GM21529 (cell line): Measurements from ENCODE around the gene HSD3B7.

ENCODE experiments used
- ATAC-seq: cut with Tn5 transposase; IDR thresholded peaks from one replicate; pipeline ENCODE4 v1.9.1; 2021; ENCODE audit not compliant: unreplicated experiment

HSD3B7 gene

DNA sequence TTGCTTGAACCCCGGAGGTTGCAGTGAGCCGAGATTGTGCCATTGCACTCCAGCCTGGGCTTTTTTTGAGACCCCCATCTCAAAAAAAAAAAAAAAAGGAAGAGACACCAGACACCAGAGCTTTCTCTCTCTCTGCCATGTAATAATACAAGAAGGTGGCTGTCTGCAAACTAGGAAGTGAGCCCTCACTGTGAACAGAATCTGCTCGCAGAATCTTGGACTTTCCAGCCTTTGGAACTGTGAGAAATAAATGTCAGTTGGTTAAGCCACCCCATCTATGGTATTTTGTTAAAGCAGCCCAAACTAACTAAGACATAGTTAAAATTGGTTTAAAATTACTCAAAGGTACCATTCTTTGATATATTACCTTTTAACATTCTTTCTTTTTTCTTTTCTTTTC lies 35.5 kb downstream of the HSD3B7 start:
- no peak for ATAC-seq

- no peak for ATAC-seq
These were observed 37.7 kb downstream of the HSD3B7 start for GRCh38 chr16:31022544-31023251.

- ATAC-seq: no peak
These were observed 38.2 kb downstream of the HSD3B7 start for GRCh38 chr16:31023252-31023602.

DNA sequence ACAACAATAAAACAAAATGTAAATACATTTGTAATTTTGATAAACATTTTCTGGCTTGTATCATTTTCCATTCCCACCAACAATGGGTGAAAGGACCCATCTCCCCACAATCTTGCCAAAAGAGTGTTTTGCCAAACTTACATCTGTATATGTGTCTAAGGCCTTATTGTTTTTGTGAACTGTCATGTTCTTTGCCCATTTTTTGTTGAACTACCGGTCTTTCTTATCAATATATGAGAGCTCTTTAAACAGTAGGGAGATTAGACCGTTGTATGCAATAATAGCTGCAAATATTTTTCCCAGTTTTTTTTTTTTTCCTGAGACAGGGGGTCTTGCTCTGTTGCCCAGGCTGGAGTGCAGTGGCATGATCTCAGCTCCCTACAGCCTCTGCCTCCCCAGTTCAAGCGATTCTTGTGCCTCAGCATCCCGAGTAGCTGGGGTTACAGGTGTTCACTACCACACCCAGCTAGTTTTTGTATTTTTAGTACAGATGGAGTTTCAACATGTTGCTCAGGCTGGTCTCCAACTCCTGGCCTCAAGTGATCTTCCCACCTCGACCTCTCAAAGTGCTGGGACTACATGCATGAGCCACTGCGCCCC lies 38.7 kb downstream of the HSD3B7 start:
- ATAC-seq: no peak

DNA sequence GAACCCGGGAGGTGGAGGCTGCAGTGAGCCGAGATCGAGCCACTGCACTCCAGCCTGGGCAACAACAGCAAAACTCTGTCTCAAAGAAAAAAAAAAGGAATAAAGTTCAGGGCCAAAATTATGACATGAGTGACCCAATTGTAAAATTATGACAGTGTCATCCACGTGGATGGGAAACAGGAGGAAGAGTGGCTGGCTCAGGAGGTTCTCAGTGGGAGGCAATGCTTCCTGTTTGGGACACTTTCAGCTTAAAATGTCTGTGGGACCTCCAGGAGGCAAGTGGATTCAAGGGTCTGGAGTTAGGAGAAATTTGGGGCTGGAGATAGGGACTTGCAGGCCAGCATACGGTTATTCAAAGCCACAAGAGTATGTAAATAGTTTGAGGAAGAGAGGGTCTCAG lies 40.3 kb downstream of the HSD3B7 start:
- ATAC-seq: no peak

DNA sequence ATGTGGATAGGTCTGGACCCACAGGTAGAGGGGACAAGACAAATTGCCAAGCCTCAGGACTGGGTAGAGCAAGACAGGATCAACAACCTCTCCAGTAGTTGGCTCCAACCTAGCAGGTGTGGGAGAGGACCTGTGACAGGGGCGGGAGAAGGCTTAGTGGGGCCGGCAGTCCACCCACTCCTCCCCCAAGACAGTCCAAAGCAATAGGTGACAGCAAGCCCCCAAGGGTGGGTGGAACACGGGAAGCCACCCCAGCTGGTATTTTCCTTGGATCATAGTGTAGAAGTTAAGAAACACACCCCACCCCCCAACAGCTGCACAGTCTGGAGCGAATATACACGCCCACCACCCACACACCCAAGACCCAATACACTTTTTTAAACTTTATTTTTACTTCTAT lies 44.3 kb downstream of the HSD3B7 start:
- ATAC-seq: no peak

DNA sequence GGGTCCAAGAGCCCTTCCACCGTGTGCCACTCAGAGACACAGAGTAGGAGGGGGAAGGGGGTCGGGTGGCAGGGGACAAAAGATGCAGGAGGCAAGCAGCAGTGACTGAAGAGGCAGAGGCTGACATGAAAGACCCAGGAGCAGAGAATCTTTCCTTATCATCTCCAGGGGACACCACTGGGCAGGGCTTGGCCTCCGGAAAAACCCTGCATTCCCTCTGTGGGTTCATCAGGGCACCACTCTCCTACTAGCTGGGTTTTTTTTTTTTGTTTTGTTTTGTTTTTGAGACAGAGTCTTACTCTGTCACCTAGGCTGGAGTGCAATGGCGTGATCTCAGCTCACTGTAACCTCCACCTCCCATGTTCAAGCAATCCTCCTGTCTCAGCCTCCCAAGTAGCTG lies 46.3 kb downstream of the HSD3B7 start:
- ATAC-seq: no peak

DNA sequence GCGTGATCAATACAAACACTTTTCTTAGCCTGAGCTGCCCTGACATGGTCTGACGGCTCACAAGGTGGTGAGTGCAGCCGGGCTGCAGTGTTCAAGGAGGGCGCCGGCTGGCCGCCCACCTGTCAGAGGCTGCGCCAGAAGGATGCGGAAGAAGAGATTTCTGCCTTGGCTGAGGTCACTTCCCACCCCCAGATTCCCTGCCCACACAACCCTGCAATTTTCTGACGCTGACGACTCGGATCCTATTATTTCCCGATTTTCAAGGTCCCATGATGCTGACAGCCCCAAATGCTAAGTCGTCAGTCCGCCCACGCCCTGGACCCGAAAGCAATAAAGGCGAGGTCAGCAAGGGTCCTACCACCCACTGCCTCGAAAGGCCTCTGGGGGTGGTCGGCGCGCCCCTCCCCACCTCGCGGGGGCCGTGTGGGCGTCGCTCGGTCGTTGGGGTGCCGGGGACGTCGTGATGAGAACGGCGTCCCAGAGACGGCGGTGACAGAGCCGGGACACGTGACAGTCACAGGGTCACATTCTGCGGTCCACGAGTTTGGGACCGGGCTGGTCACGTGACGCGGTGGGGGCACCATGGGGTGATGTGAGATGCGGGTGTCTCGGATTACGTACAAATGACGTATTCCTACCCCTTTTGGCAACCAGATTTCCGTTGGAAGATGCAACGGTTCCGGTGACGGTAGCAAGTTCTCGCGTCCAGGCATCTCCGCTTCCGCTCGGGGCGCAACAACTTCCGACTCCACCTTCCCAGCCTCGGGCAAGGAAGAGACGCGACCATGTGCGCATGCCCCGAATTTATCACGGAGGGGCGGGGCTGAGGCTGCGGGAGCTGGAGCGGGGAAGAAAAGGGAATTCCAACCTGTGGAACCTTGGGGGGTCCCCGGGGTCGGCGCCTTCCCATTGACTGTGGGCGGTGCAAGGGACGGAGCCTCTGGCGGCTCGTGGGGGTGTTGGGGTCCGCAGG lies 48.0 kb downstream of the HSD3B7 start, which contains the start of gene STX4:
Gene STX4 (plus strand): TSS at position 823 of the 973 bp plus-strand sequence. CDS start 248 bp downstream, outside the sequence.
- peak; percentile 81 for ATAC-seq

- ATAC-seq: peak; percentile 44
These were observed 48.9 kb downstream of the HSD3B7 start for GRCh38 chr16:31033709-31034492.

DNA sequence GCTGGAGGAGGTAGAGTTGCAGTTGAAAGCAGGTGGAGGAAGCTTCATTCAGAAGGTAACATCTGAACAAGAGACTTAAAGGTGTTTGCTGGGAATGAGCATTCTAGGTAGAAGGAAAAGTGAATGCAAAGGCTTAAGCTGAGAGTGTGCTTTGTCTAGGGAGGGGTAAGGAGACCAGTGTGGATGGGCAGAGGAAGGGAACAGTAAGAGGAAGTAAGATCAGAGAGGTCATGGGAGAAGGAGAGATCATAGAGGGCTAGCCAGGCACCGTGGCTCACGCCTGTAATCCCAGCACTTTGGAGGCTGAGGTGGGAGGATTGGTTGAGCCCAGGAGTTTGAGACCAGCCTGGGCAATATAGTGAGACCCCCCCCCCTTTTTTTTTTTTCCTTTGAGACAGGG lies 51.7 kb downstream of the HSD3B7 start:
- no peak for ATAC-seq
